OCI-LY7 (cell line): ENCODE results near the gene CSF2RB. TPM values are rescaled to one million over a fixed set of nuclear protein-coding genes. Genes with fewer than 3 reads are reported as not detected.

Experiments used
- BruUV-seq: library from RNA; stranded (reverse); fragments of 400-500 nt; replicated peaks from 2 replicates; lab custom pipeline; 2021; lab: Mats Ljungman, UMichigan
- CTCF ChIA-PET: fragments of 300-600 bp; sonication (Branson Sonifier 250); formaldehyde crosslinking; loops from one replicate; lab custom pipeline; 2022; ENCODE audit warnings: antibody characterized with exemption; ENCODE audit not compliant: unreplicated experiment; lab: Charles Lee
- POLR2A ChIA-PET: fragments of 300-600 bp; sonication (Branson Sonifier 250); formaldehyde crosslinking; loops from one replicate; lab custom pipeline; 2022; ENCODE audit warnings: antibody characterized with exemption; lab: Charles Lee
- DNase-seq: peaks from one replicate; pipeline ENCODE4 v3.0.0-alpha.2; 2015; ENCODE audit warnings: low spot score
- H2AFZ ChIP-seq: fragments of 200-600 bp; sonication (generic), shearing (Covaris generic); 2 replicates; pipeline ENCODE4 v1.6.1; 2014; ENCODE audit warnings: mild to moderate bottlenecking, antibody characterized with exemption, low read length, moderate library complexity
- H3K27ac ChIP-seq: fragments of 200-600 bp; sonication (generic); 2 replicates; pipeline ENCODE4 v1.5.1; 2014; ENCODE audit warnings: mixed run types, low read depth, mild to moderate bottlenecking, moderate library complexity, low read length, inconsistent platforms; ENCODE audit not compliant: poor library complexity, severe bottlenecking
- H3K36me3 ChIP-seq: fragments of 200-600 bp; sonication (generic); 2 replicates; pipeline ENCODE4 v1.6.1; 2014; ENCODE audit warnings: mild to moderate bottlenecking, antibody characterized with exemption, low read length, moderate library complexity, mixed read lengths; ENCODE audit not compliant: insufficient read depth
- H3K4me1 ChIP-seq: fragments of 200-600 bp; sonication (generic); 2 replicates; pipeline ENCODE4 v1.5.1; 2014; ENCODE audit warnings: mild to moderate bottlenecking, low read length; ENCODE audit not compliant: insufficient read depth, poor library complexity, severe bottlenecking
- H3K4me2 ChIP-seq: fragments of 200-600 bp; sonication (generic); 2 replicates; pipeline ENCODE4 v1.6.1; 2014; ENCODE audit warnings: mild to moderate bottlenecking, low read length
- H3K4me3 ChIP-seq: fragments of 200-600 bp; sonication (generic); 2 replicates; pipeline ENCODE4 v1.5.1; 2014; ENCODE audit warnings: mild to moderate bottlenecking, low read depth, low read length; ENCODE audit not compliant: poor library complexity, severe bottlenecking
- H3K79me2 ChIP-seq: fragments of 200-600 bp; sonication (generic); 2 replicates; pipeline ENCODE4 v1.6.1; 2016; ENCODE audit warnings: low read depth, mild to moderate bottlenecking, low read length, moderate library complexity, mixed read lengths; ENCODE audit not compliant: insufficient read depth
- H3K9me2 ChIP-seq: fragments of 200-600 bp; sonication (generic); 2 replicates; pipeline ENCODE4 v1.6.1; 2016; ENCODE audit warnings: mild to moderate bottlenecking, low read length, mixed read lengths; ENCODE audit not compliant: insufficient read depth
- H3K9me3 ChIP-seq: fragments of 200-600 bp; sonication (generic); 2 replicates; pipeline ENCODE4 v1.6.1; 2014; ENCODE audit warnings: mild to moderate bottlenecking, mixed run types, low read length, mixed read lengths
- H4K20me1 ChIP-seq: fragments of 200-600 bp; sonication (generic); 2 replicates; pipeline ENCODE4 v1.6.1; 2014; ENCODE audit warnings: mild to moderate bottlenecking, antibody characterized with exemption, low read length, moderate library complexity, mixed read lengths; ENCODE audit not compliant: insufficient read depth
- CTCF ChIP-seq: fragments of 200-600 bp; sonication (generic); conservative IDR thresholded peaks from 2 replicates; pipeline ENCODE4 v1.5.1; 2014; ENCODE audit warnings: mild to moderate bottlenecking, antibody characterized with exemption, low read length, moderate library complexity, mixed read lengths
- EZH2phosphoT487 ChIP-seq: fragments of 200-600 bp; sonication (generic); IDR thresholded peaks from 2 replicates; pipeline ENCODE4 v1.6.1; 2018; ENCODE audit warnings: low read depth, borderline replicate concordance, mild to moderate bottlenecking, mixed run types, antibody characterized with exemption, low read length, moderate library complexity, mixed read lengths
- intact Hi-C: fragments of 100-400 bp; cut with micrococcal nuclease; formaldehyde crosslinking; loops from one replicate; pipeline ENCODE4 v1.10.0; 2022; ENCODE audit not compliant: unreplicated experiment
- total RNA-seq, 2 experiments: library from RNA; depleted of rRNA in 1 of 2; stranded (reverse); fragments of >200 nt in 1 of 2; shearing (Covaris generic) in 1 of 2; gene quantifications; 2 replicates each; pipeline ENCODE4 v1.2.3, GENCODE V29; 2014 to 2022

Gene CSF2RB
- total RNA-seq, 2 experiments from 2014 or later: 6.2 to 23.4 TPM

GRCh38 chr22:36923131-36923788 is 9.8 kb downstream of the CSF2RB start:
- H2AFZ ChIP-seq: no peak overlapping the region
- no peaks in the 10 kb centered on the region for H4K20me1 ChIP-seq
- no peak overlapping the region for H3K4me3 ChIP-seq
- no peak overlapping the region for H3K4me2 ChIP-seq
- no peaks in the 10 kb centered on the region for H3K79me2 ChIP-seq
- intact Hi-C loops: no loop called here
- DNase-seq: no peak
- ChIA-PET CTCF (no interaction called here), POLR2A (no interaction called here)
- H3K9me3 ChIP-seq: no peaks in the 10 kb centered on the region
- peaks cover 11% of the 10 kb centered on the region for H3K4me1 ChIP-seq
- H3K36me3 ChIP-seq: 0 out of 2 replicates have a peak, but pooled peaks cover 8% of the 10 kb centered on the region
- no peaks in the 10 kb centered on the region for H3K9me2 ChIP-seq
- TF ChIP-seq CTCF: no peak
- TF ChIP-seq EZH2phosphoT487: no peak
- no TSS peak for BruUV-seq
- no peak overlapping the region for H3K27ac ChIP-seq

GRCh38 chr22:36924151-36924698 is 10.8 kb downstream of the CSF2RB start:
- DNase-seq: no peak
- Histone ChIP-seq H3K4me2 (no peak overlapping the region), H3K36me3 (0 out of 2 replicates have a peak, but pooled peaks cover under 1% of the 10 kb centered on the region), H3K9me3 (no peaks in the 10 kb centered on the region), H3K4me1 (peaks cover 11% of the 10 kb centered on the region), H3K9me2 (no peaks in the 10 kb centered on the region), H3K27ac (no peak overlapping the region), H3K4me3 (no peak overlapping the region), H3K79me2 (no peaks in the 10 kb centered on the region), H2AFZ (no peak overlapping the region), H4K20me1 (no peaks in the 10 kb centered on the region)
- TF ChIP-seq EZH2phosphoT487 (no peak), CTCF (no peak)
- intact Hi-C loops: no loop called here
- no TSS peak for BruUV-seq
- ChIA-PET CTCF (no interaction called here), POLR2A (no interaction called here)
